T-cell (primary cell): ENCODE results near the gene CRKL. TPM values are rescaled to one million over a fixed set of nuclear protein-coding genes. Genes with fewer than 3 reads are reported as not detected.
A peak's percentile ranks its signal among the peaks of the same experiment; 100 is the strongest.

Experiments used
- ATAC-seq, 4 experiments: fragments of 200-7000 bp in 3 of 4; fragments of 150-1000 bp in 1 of 4; cut with Tn5 transposase; replicated peaks in 1 of 4; 1 replicate in 3 of 4; 2 replicates in 1 of 4; pipeline ENCODE4 v1.10.0; 2021; ENCODE audit warnings: moderate library complexity in 3 of 4, mild to moderate bottlenecking in 2 of 4, moderate number of reproducible peaks in 1 of 4
- CTCF ChIA-PET, 2 donors: fragments of 300-600 bp; sonication (Branson Sonifier 250); formaldehyde crosslinking; loops; one replicate each; lab custom pipeline; 2022; ENCODE audit warnings: antibody characterized with exemption in 2 of 2; lab: Charles Lee
- POLR2A ChIA-PET, 2 donors: fragments of 300-600 bp; sonication (Branson Sonifier 250); formaldehyde crosslinking; loops; one replicate each; lab custom pipeline; 2022; ENCODE audit warnings: antibody characterized with exemption in 2 of 2; lab: Charles Lee
- DNase-seq, 35 experiments: peaks; one replicate each; pipeline versions ENCODE4 v3.0.0 to v3.0.0-alpha.2; 2013 to 2023
- H3K27ac ChIP-seq: one replicate; pipeline ENCODE4 v1.5.1; 2013; ENCODE audit warnings: low read length
- H3K27me3 ChIP-seq, 2 experiments: replicated peaks in 1 of 2; 1 replicate in 1 of 2; 2 replicates in 1 of 2; pipeline versions ENCODE4 v1.6.1 to v1.7.0; 2013; ENCODE audit warnings: low read length in 1 of 2, mixed read lengths in 1 of 2; ENCODE audit not compliant: control insufficient read depth in 2 of 2, insufficient read depth in 2 of 2; ENCODE audit errors: extremely low read depth in 1 of 2
- H3K36me3 ChIP-seq, 2 donors: 1 replicate in 1 of 2; 2 replicates in 1 of 2; pipeline versions ENCODE4 v1.6.1 to v1.7.0; 2013; ENCODE audit warnings: low read length in 1 of 2; ENCODE audit not compliant: control insufficient read depth in 2 of 2, insufficient read depth in 1 of 2; ENCODE audit errors: extremely low read depth in 1 of 2
- H3K4me1 ChIP-seq, 2 experiments: 1 replicate in 1 of 2; 2 replicates in 1 of 2; pipeline versions ENCODE4 v1.6.1 to v1.7.0; 2013; ENCODE audit warnings: low read length in 2 of 2, mixed read lengths in 1 of 2; ENCODE audit not compliant: insufficient read depth in 2 of 2, control insufficient read depth in 1 of 2; ENCODE audit errors: extremely low read depth in 1 of 2
- H3K4me3 ChIP-seq, 2 donors: 1 replicate in 1 of 2; 2 replicates in 1 of 2; pipeline versions ENCODE4 v1.5.1 to v1.7.0; 2013; ENCODE audit warnings: mild to moderate bottlenecking in 2 of 2, low read length in 1 of 2, moderate library complexity in 1 of 2; ENCODE audit not compliant: control insufficient read depth in 1 of 2; ENCODE audit errors: extremely low read depth in 1 of 2
- H3K9me3 ChIP-seq: 2 replicates; pipeline ENCODE4 v1.7.0; 2013
- H3K27ac Mint-ChIP-seq, 2 donors: one replicate each; pipeline ENCODE4 v1.8.0; 2020 to 2021; ENCODE audit warnings: mild to moderate bottlenecking in 2 of 2, mixed read lengths in 2 of 2
- H3K27me3 Mint-ChIP-seq, 2 donors: one replicate each; pipeline ENCODE4 v1.8.0; 2021 to 2022; ENCODE audit warnings: mixed read lengths in 2 of 2
- H3K36me3 Mint-ChIP-seq: one replicate; pipeline ENCODE4 v1.8.0; 2021; ENCODE audit warnings: mixed read lengths
- H3K4me1 Mint-ChIP-seq, 3 donors: one replicate each; pipeline ENCODE4 v1.8.0; 2020 to 2022; ENCODE audit warnings: mixed read lengths in 3 of 3, mild to moderate bottlenecking in 1 of 3
- H3K4me3 Mint-ChIP-seq, 3 donors: one replicate each; pipeline ENCODE4 v1.8.0; 2020 to 2022; ENCODE audit warnings: mild to moderate bottlenecking in 3 of 3, mixed read lengths in 3 of 3, moderate library complexity in 3 of 3
- H3K9me3 Mint-ChIP-seq, 3 donors: one replicate each; pipeline ENCODE4 v1.8.0; 2020 to 2022; ENCODE audit warnings: mixed read lengths in 3 of 3
- WGBS: methylation state at CpG from one replicate; pipeline ENCODE4 v1.1.5; 2013; ENCODE audit warnings: missing lambda C conversion rate; ENCODE audit not compliant: insufficient coverage; 5-methylcytosine and 5-hydroxymethylcytosine counted together
- total RNA-seq, 35 experiments: library from RNA in 6 of 35; stranded (reverse) in 6 of 35; fragments of 120-200 nt in 1 of 35; gene quantifications; one replicate each; pipeline versions ENCODE4 v1.2.1 to v1.2.4 and lab custom pipeline; 2013 to 2026

Gene CRKL
- total RNA-seq, 5 donors from 2014 or later (not counting 1 experiment from before 2014, with no cell fraction given), result 41.7 to 87.7 (median 85.4) TPM

DNA sequence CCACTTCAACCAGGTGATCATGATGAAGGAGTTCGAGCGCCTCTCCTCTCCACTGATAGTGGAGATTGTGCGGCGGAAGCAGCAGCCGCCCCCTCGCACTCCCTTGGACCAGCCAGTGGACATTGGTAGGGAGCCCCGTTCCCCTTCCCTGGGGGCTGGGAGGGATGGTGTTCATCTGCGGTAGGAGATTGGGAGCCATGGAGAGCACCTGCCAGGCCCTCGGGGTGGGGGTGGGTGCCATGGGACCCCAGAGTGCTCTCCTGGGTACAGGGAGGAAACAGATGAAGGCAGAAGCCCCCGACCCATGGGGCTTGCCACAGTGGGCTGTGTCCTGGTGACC, 77.7 kb downstream of the CRKL start:
- peak overlapping the region in 1 of 2 donors; percentile 34 for H3K27ac Mint-ChIP-seq
- Histone ChIP-seq H3K36me3 (peaks cover 15 to 67% of the 10 kb centered on the region in 2 donors), H3K9me3 (no peaks in the 10 kb centered on the region)

DNA sequence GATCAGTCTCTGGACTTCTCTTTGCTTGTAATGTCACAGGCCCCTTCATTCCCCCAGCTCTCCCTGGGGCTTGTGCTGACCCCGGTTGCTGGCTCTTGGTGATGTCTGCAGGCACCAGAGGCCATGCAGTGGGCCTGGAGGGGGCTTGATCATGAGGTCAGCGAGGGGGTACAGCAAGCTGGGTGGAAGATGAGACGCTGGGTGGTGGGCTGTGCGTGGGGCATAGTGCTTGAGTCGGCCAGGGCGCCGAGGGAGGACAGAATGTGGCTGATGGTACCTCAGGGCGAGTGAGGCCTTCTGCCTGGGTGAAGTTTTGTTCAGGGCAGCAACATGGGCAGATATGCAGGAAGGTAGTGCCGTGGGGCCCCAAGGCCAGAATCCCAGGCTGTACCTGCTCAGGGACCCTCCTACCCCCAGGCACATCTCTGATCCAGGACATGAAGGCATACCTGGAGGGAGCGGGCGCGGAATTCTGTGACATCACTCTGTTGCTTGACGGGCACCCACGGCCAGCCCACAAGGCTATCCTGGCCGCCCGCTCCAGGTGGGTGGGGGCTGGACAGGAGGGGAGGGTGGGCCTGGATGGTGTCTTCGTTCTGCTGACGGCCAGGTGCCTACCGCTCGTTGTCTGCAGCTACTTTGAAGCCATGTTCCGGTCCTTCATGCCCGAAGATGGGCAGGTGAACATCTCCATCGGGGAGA, 78.3 kb downstream of the CRKL start:
- Mint-ChIP-seq H3K9me3 (no peaks in the 10 kb centered on the region), H3K27ac (peak overlapping the region in 1 of 2 donors; percentile 16), H3K27me3 (no peaks in the 10 kb centered on the region), H3K4me3 (no peak overlapping the region), H3K36me3 (no peaks in the 10 kb centered on the region), H3K4me1 (peaks cover 12 to 17% (median 15%) of the 10 kb centered on the region in 3 donors)
- Histone ChIP-seq H3K4me3 (no peak overlapping the region), H3K27ac (no peak overlapping the region), H3K36me3 (peaks cover 15 to 69% of the 10 kb centered on the region in 2 donors), H3K9me3 (no peaks in the 10 kb centered on the region), H3K27me3 (no peaks in the 10 kb centered on the region), H3K4me1 (peaks cover 3 to 22% of the 10 kb centered on the region in 2 experiments)
- no peak for DNase-seq
- ChIA-PET CTCF (no interaction called here), POLR2A (no interaction called here)
- ATAC-seq, result no peak
- 95% methylated on average over 17 of the region's 23 CpGs for WGBS

More for the DNA sequence above, 77.7 kb downstream of the CRKL start:
- Mint-ChIP-seq H3K4me3 (no peak overlapping the region), H3K27me3 (no peaks in the 10 kb centered on the region), H3K4me1 (peaks cover 6 to 12% (median 11%) of the 10 kb centered on the region in 3 donors), H3K9me3 (no peaks in the 10 kb centered on the region), H3K36me3 (no peaks in the 10 kb centered on the region)
- no peaks in the 10 kb centered on the region for H3K27me3 ChIP-seq
- ChIA-PET POLR2A (no interaction called here), CTCF (no interaction called here)
- ATAC-seq (no peak), DNase-seq (no peak)
- no peak overlapping the region for H3K27ac ChIP-seq
- WGBS, result 88% methylated on average over 6 of the region's 10 CpGs
- peaks cover 0 to 17% of the 10 kb centered on the region in 2 experiments for H3K4me1 ChIP-seq
- H3K4me3 ChIP-seq, result no peak overlapping the region

GRCh38 chr22:20996031-20996410, 78.8 kb downstream of the CRKL start:
- H3K4me3 ChIP-seq, result no peak overlapping the region
- H3K27me3 ChIP-seq, result peaks cover 0 to under 1% of the 10 kb centered on the region in 2 experiments
- ChIA-PET POLR2A (no interaction called here), CTCF (no interaction called here)
- DNase-seq (no peak), ATAC-seq (no peak)
- H3K9me3 Mint-ChIP-seq, result no peaks in the 10 kb centered on the region
- no peak overlapping the region for H3K27ac ChIP-seq
- peaks cover 17 to 22% (median 19%) of the 10 kb centered on the region in 3 donors for H3K4me1 Mint-ChIP-seq
- peaks cover 7 to 27% of the 10 kb centered on the region in 2 experiments for H3K4me1 ChIP-seq
- no peaks in the 10 kb centered on the region for H3K36me3 Mint-ChIP-seq
- 93% methylated on average over 10 of the region's 10 CpGs for WGBS
- no peaks in the 10 kb centered on the region for H3K9me3 ChIP-seq
- peaks cover 15 to 65% of the 10 kb centered on the region in 2 donors for H3K36me3 ChIP-seq
- no peaks in the 10 kb centered on the region for H3K27me3 Mint-ChIP-seq
- no peak overlapping the region for H3K27ac Mint-ChIP-seq
- H3K4me3 Mint-ChIP-seq, result no peak overlapping the region

DNA sequence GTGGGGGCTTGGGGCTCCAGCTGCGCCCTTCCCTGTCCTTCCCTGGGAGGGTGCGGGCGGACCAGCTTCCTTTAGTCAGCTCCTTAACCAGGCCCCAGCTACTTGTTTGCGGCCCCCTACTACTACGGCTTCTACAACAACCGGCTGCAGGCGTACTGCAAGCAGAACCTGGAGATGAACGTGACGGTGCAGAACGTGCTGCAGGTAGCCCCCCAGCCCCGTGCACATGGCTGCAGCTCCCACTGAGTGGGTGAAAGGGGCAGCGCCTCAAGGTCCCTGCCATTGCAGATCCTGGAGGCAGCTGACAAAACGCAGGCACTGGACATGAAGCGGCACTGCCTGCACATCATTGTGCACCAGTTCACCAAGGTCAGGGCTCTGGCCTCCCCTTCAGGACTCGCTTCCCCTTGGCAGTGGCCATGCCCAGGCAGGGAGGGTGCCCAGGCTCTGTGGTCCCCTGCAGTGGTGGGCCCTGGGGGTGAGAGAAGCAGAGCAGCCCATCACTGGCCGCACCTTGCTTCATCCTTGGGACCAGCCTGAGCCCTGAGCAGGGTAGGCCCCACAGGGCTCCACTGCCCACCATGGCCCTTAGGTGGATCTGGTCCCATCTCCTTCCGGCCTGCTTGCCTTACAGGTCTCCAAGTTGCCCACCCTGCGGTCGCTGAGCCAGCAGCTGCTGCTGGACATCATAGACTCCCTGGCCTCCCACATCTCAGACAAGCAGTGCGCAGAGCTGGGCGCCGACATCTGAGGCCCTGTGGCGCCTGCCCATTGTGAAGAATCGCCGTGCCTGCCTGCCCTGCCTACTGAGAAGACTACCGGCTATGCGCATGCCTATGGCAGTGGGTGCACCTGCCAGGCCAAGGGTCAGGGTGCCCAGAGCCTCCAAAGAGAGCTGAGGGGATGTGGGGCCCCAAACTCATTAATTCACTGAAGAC, 79.7 kb downstream of the CRKL start:
- no peaks in the 10 kb centered on the region for H3K9me3 Mint-ChIP-seq
- H3K27me3 Mint-ChIP-seq, result no peaks in the 10 kb centered on the region
- ATAC-seq (no peak), DNase-seq (no peak)
- no peak overlapping the region for H3K27ac Mint-ChIP-seq
- peaks cover 12 to 63% of the 10 kb centered on the region in 2 donors for H3K36me3 ChIP-seq
- no peak overlapping the region for H3K4me3 ChIP-seq
- no peak overlapping the region for H3K27ac ChIP-seq
- ChIA-PET CTCF (no interaction called here), POLR2A (no interaction called here)
- 94% methylated on average over 23 of the region's 27 CpGs for WGBS
- peaks cover 7 to 33% of the 10 kb centered on the region in 2 experiments for H3K4me1 ChIP-seq
- H3K4me1 Mint-ChIP-seq, result peaks cover 22 to 30% (median 25%) of the 10 kb centered on the region in 3 donors
- H3K36me3 Mint-ChIP-seq, result no peaks in the 10 kb centered on the region
- H3K4me3 Mint-ChIP-seq, result no peak overlapping the region
- H3K27me3 ChIP-seq, result peaks cover 0 to 2% of the 10 kb centered on the region in 2 experiments
- H3K9me3 ChIP-seq, result no peaks in the 10 kb centered on the region

DNA sequence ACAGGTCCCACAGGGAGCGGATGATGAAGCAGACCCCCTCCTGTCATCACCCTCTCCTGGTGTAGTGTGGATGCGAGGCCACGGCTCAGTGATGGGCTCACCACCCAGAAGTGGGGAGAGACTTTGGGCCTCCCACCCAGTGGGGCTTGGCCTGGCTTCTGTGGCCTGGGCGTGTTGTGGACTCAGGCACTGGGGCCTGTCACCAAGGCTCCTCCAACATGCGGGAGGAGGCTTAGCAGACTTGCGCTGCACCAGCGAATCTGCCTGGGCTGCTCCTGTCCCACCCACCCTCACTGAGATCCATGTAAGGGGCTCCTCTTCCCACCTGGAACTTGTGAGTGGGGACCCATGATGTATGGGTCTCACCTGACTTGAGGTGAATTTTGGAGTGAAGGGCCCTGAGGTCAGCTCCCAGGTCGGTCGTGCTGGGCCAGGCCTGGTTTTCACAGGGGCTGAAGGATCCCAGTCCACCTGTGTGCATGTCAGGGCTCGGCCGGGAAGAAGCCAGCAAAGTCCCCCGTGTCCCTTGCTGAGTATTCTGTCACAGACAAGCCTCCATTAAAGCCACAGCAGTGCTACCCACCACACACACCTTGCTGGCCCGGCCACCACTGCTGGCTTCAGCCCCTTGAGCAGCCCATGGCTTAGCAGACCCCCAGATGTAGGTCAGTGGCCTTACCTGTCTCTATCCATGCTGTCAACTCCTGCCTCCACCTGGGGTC, 80.5 kb downstream of the CRKL start:
- POLR2A ChIA-PET, result no interaction called here
- H3K4me1 ChIP-seq, result peaks cover 7 to 35% of the 10 kb centered on the region in 2 experiments
- H3K27ac Mint-ChIP-seq, result no peak overlapping the region
- no peak for ATAC-seq
- H3K27me3 ChIP-seq, result peaks cover 0 to 2% of the 10 kb centered on the region in 2 experiments
- CTCF ChIA-PET, result no interaction called here
- no peak overlapping the region for H3K27ac ChIP-seq
- no peaks in the 10 kb centered on the region for H3K9me3 ChIP-seq
- no peak overlapping the region for H3K4me3 Mint-ChIP-seq
- H3K36me3 ChIP-seq, result peaks cover 12 to 55% of the 10 kb centered on the region in 2 donors
- no peaks in the 10 kb centered on the region for H3K9me3 Mint-ChIP-seq
- WGBS, result 87% methylated on average over 9 of the region's 13 CpGs
- H3K4me3 ChIP-seq, result no peak overlapping the region
- H3K36me3 Mint-ChIP-seq, result no peaks in the 10 kb centered on the region
- H3K4me1 Mint-ChIP-seq, result peaks cover 24 to 32% (median 32%) of the 10 kb centered on the region in 3 donors
- DNase-seq, result no peak
- H3K27me3 Mint-ChIP-seq, result no peaks in the 10 kb centered on the region
